NCI-H1048 (cell line): Measurements from ENCODE around the gene LGALS13.
"Not testable (repeated sequence)": the region's sequence is repeated elsewhere in the genome, so short reads cannot be mapped to it uniquely, and the experiment has no call there.

Source experiments
- DNase-seq: peaks from one replicate; lab custom pipeline; 2025; lab: John Stamatoyannopoulos, UW

Gene LGALS13

DNA sequence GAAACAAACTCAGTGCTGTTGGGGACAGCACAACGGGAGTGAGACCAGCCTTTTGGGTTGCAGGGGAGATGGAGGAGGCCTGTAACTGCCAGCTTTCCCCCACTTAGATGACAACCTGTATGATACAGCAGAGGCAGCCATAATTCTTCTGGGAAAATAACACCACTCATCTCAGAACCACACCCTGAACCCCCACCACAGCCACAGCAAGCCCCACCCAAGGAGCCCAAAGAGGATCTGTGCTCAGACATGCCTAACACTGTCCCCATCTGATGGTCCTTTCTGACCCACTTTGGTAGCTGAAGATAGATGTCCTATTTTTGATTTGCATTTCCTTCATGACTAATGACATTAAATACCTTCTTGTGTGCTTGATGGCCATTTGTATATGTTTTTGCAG, 15.4 kb downstream of the LGALS13 start:
- no peak for DNase-seq

DNA sequence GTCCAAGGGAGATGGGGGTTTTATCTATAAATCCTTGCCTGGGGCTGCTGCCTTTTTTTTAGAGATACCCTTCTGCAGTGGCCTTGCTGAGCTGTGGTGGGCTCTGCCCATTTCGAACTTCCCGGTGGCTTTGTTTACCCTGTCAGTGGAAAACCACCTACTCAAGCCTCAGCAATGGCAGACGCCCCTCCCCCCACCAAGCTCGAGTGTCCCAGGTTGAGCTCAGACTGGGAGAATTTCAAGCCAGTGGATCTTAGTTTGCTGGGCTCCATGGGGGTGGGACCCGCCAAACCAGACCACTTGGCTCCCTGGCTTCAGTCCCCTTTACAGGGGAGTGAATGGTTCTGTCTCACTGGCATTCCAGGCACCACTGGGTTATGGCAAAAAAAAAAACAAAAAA, 21.6 kb downstream of the LGALS13 start:
- no peak for DNase-seq

DNA sequence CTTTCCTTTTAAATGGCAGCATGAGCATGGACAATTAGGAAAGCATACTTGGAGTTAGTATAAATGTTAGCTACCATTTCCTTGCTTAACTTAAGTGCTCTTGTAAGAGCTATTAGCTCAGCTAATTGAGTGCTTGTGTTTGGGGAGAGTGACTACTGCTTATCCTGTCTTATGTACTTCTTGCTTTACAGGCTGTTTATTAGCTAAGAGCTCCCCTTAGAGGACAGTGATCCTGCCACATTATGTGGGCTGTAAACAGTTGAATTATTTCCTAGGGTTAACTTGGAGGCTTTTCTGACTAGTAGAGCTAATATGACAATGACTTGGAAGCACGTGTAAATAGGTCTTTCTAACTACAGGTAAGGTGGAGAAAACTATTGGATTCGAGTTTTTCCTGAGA, 25.3 kb downstream of the LGALS13 start:
- not testable (repeated sequence) for DNase-seq

- DNase-seq = no peak
Measured at GRCh38 chr19:39631178-39631577, 28.9 kb downstream of the LGALS13 start.

DNA sequence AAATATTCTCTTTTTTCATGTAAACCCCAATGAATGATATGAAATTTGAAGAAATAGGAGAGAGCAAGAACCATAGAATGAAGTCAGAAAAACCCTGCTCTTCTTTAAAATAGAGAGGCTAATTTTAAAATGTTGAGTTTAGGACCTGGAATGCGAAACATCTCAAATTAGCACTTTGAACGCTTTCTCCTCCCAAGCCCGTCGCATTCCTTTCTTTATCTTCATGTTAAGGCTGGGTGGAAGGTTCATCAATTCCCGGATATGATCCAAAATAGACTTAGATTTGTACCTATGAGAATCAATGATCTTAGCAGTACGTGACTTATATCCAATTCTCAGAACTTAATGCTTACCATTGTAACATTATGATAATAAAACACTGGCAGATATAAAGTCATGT, 29.3 kb downstream of the LGALS13 start:
- DNase-seq = no peak

DNA sequence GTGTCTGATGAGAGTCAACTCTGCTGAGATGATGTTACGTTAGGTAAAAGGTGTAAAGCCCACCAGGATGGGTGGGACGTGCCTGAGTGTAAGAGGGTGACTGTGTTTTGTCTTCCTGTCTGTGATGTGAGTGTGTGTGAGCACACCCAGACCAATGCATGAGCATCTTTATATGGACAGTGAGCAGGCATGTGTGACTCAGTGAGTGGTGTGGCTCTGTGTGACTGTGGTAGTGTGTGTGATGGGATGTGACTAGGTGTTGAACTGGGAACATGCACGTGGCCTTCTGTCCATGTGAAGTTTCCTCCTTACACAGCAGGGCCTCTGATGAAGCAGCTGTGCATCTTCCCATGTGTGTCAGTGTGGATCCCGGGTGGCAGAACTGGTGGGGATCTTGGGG, 35.6 kb downstream of the LGALS13 start:
- DNase-seq = no peak

GRCh38 chr19:39641773-39642172, 39.4 kb downstream of the LGALS13 start:
- no peak for DNase-seq

GRCh38 chr19:39643591-39643990, 41.3 kb downstream of the LGALS13 start:
- no peak for DNase-seq

DNA sequence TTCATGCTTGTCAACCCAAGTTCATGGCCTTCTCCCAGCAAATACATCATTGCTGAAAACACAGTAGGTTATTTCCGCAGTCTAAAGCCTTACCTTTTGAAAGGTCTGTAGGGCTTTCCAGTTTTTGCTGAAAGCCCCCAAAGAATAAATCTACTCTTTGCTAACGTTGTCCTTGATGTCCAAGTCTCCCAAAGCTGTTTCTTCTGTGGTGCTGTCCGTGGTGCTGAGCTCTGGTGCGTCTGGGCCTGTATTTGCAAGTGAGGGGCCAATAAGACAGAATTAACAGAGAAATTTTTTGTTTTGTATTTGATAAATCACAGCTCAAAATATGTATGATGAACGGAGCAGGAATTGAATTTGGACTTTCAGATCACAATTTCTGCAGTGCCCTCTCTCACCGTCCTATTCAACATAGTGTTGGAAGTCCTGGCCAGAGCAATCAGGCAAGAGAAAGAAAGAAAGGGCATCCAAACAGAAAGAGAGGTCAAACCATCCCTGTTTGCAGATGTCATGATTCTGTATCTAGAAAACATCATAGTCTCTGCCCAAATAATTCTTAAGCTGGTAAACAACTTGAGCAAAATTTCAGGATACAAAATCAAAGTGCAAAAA, 43.6 kb downstream of the LGALS13 start:
- no peak for DNase-seq

DNA sequence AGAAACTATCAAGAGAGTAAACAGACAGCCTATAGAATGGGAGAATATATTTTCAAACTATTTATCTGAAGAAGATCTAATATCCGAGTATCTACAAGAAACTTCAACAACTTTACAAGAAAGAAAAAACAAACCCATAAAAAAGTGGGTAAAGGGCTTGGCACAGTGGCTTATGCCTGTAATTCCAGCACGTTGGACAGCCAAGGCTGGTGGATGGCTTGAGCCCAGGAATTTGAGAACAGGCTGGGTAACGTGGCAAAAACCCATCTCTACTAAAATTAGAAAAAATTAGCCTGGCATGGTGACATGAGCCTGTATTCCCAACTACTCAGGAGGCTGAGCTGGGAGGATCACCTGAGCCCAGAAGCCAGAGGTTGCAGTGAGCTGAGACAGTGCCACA, 45.6 kb downstream of the LGALS13 start:
- no peak for DNase-seq

- DNase-seq = no peak
Measured at GRCh38 chr19:39655613-39656012, 53.3 kb downstream of the LGALS13 start, which contains the start of gene LGALS16. Gene LGALS16, plus strand, starts transcription at chr19:39655913. Its CDS starts 49 bp downstream, at chr19:39655962.
